Middle frontal gyrus (tissue), 1 donor: ENCODE measurements around the gene GRK6.

Experiments
- DNase-seq: peaks from one replicate; pipeline ENCODE4 v3.0.0-alpha.2; 2015; ENCODE audit warnings: low spot score; ENCODE audit errors: extremely low spot score

Gene GRK6

DNA sequence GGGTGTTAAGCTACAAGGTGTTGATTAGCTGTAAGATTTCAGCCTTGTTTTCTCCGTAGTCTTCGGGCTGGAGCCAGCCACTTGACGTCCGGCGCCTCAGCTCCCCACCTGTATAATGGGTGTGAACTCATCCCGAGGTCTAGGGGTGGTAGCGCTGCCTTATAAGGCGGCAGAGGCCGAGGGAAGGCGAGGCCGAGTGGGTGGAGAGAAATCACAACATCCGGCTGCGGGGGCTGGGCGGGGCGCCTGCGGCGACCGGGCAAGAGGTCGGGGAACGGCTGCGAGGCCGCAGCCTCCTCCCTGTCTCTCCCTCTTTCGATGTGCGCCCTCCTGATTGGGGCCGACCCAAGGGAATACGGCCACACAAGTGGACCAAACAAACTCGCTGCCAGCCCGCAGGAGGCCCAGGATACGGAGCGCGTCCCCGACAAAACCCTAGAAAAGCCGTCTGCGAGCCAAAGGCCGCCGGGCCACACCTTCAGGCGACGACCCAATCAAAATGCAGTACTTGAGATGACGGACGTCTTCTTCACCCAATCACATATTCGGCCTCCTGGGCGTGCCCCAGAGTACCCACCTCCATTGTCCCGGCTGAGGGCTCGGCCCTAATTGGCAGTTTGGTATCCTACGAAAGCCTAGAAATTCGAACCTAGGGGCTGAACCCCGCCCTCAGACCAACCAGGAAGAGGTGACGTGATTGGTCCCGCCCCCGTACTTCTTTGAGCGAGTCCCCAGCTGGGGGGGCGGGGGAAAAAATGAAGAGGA is 493 bp upstream of the GRK6 start:
- DNase-seq = peak; percentile 99

DNA sequence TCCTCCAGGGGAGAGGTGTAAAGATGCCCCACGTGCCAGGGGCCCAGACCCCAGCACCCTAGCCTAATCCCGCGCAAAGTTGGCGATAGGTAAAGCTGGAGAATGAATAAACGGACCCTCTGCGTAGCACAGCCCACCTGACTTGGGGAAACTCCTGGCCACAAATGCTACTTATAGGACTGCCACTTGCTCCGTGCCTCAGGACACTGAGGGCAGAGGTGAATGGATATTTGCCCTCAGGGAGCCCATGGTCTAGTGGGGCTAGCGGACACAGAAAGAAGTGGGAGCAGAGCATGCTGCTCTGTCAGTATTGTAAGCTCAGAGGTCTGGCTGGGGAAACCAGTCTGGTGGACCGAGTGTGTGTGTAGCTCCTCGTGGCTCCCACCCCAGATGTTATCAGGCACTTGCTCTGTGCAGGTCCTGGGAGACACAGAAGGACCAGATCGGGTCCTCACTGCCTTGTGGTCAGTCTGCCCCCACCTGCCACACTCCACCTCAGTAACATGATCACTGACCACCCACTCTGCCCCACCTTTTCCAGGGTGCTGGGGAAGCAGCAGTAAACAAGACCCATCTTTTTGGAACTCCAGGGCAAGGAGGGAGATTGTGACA is 841 bp downstream of the GRK6 start:
- DNase-seq = no peak

DNA sequence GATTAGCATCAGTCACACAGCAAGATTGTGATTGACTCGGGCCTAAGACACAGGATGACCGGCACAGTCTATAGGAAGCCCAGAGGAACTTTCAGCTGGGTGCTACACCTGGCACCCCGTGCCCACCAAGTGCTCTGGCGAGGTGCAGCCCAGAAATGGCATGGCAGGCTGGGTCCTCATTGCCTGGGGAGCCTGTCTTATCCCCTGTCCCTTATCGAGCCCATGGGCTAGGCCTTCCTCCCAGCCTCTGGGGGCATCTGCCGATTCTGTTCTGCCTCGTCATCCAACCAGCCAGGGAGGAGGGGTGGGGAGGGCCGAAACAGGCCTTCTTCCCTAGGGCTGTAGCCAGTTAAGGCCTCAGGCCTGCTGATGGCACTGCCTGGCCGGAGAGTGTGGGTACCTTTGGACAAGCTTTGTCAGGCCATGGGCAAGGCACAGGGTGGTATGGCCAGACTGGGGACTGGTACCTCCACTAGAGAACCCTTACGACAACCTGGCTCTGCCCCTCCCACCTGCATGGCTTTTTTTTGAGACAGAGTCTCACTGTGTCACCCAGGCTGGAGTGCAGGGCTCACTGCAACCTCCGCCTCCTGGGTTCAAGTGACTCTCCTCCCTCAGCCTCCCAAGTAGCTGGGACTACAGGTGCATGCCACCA is 1.6 kb downstream of the GRK6 start:
- DNase-seq = no peak

DNA sequence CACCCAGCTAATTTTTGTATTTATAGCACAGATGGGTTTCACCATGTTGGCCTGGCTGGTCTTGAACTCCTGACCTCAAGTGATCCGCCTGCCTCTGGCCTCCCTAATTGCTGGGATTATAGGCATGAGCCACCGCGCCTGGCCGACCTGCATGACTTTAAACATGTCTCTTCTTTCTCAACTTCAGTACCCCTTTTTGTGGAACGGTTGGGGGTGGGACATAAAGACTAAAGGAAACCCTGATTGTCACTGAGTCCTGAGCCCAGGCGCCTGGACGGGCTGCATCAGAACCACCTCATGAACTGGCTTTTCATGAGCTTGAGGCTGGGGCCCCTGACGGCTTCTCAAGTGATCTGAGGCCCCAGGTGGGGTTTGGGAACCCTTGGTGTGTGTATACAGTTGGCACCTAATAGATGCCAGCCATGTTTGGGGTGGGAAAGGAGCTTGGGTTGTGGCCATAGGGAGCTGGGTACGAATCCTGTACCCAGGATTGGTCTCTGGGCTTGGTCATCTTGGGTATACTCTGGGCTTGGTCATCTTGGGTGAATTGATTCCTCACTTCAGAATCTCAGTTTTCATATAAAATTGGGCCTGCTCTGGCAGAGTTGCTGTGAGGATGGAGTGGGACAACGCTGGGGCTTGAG is 2.2 kb downstream of the GRK6 start:
- DNase-seq = no peak

DNA sequence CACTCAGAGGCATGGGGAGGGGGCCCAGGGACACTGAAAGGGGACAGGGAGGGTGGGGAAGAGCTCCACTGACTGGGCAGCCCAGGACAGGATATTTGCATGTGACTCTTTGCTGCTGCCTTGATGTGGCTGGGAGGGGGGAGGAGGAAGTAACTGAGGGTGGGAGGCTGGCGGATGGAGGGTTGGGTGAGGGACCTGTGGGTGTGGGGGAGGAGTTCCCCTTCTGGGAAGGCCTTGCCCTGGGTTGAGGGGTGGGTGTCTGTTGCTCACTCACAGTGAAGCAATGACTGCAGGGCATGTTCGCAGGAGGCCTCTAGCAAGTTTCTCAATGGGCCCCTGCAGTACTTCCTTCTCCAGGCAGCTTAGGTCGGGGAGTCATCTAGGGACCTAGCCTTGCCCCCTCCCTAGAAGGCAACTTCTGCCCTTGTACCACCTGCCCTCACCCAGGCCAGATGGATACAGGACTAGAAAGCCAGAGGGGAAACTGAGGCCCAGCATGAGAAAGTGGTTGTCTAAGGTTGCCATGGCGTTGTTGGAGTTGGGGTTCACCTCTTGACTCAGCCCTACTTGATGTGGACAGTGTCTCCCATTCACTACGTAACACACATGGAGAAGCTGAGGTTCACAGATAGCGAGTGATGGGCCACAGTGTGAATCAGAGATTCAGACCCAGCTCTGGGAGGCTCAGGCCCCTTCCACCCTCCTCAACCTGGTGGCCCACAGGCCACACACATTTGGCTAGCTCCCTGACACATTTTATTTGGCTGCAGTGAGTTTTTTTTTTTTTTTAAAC is 3.0 kb downstream of the GRK6 start:
- DNase-seq = no peak

DNA sequence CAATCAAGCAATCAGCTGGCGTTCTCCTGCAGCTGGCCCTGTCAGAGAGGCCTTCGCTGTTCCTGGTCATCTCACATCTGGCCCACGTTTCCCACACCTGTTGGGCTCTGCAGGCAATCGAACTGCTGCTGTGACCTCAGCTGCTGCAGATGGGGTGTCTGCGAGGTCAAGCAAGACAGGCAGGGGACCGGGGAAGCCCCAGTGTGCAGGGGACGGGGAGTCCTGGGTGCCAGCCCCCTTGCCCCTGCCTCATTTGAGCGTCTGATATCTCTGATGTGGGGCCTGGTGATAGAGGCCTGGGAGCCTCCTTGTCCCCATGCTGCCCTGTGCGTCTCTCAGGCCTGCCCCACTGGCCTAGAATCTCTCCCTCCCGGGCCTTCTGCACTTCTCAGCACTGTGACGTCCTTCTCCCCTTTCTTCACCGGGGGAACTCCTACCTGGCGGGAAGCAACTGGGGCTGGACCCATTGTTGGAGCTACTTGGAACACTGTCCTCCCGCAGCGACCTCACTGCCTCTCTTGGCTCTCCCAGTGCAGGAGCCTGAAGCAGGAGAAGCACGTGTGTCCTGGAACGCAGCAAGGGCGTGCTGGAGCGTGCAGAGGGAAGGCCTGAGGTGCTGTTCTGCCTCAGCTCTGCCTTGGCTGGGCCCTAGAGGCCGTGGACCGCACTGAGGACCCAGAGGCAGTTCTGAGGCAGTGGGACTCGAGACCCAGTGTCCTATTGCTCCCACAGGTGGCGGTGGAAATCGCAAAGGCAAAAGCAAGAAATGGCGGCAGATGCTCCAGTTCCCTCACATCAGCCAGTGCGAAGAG is 3.9 kb downstream of the GRK6 start:
- no peak for DNase-seq

DNA sequence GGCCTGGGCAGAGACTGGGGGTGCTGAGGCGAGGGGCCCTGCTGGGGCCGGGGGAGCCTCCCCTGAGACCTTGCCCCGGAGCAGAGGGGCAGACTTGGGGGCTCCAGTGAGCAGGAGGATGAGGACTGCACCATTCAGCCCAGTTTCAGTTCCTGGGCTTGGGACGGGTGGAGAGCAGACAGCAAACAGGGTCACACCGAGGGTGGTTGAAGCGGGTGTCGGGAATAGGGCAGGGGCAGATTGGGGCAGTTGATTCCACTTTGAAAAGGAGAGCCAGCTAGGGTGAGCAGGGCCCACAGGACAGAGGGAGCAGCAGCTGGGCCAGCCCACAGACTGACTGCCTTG is 4.5 kb downstream of the GRK6 start:
- no peak for DNase-seq

DNA sequence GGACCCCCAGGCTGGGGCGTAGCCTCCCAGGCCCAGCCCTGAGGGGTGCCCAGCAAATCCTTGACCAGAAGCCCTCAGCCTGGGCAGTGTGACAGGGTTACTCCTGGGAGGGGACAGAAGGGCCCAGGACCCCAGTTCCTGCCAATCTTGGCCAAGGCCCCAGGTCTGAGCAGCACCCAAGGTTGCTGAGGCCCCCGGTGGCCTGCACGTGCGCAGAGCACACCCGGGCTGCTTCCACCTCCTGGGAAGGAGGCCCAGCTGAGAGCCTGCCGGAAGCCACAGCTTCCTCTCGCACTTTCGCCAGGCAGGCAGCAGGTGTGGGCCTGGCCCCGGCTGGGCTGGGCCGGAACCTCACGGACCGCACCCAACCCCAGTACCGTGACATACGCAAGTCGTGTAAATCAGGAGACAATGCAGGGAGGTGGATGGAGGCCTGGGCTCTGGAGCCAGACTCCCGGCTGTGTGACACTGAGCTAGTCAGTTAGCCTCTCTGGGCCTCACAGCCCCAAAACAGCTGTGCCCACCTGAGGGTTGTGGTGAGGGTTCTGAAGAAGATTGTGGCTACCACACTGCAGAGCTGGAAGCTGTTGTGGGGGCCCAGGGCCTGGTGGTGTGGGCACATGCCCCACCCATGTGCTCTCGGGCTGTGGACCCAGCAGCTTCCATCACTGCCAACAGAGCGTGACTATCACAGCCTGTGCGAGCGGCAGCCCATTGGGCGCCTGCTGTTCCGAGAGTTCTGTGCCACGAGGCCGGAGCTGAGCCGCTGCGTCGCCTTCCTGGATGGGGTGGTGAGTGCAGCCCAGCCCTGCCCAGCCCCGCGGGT is 5.1 kb downstream of the GRK6 start:
- DNase-seq = no peak

DNA sequence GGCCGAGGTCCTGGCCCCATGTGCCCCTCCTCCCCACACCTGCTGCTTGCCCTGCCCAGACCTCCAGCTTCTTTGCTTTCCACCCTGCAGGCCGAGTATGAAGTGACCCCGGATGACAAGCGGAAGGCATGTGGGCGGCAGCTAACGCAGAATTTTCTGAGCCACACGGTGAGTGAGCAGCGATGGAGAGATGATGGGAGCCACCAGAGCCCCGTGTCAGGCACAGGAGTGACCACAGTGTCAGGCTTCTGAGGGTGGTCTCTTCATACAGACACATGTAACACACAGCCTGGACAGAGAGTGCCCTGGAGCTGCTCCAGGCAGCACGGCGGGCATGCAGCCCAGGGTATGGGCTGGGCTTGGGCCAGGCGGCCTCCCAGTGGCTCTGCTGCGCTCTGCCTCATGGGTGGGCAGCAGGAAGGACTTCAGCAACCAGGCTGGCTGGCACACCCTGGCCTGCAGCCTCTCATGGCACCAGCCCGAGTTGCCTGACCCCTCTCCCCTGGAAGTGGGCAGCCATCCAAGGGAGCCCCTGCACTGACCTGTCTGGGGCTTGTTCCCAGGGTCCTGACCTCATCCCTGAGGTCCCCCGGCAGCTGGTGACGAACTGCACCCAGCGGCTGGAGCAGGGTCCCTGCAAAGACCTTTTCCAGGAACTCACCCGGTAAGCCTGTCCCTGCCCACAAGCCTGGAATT is 5.8 kb downstream of the GRK6 start:
- DNase-seq = no peak

DNA sequence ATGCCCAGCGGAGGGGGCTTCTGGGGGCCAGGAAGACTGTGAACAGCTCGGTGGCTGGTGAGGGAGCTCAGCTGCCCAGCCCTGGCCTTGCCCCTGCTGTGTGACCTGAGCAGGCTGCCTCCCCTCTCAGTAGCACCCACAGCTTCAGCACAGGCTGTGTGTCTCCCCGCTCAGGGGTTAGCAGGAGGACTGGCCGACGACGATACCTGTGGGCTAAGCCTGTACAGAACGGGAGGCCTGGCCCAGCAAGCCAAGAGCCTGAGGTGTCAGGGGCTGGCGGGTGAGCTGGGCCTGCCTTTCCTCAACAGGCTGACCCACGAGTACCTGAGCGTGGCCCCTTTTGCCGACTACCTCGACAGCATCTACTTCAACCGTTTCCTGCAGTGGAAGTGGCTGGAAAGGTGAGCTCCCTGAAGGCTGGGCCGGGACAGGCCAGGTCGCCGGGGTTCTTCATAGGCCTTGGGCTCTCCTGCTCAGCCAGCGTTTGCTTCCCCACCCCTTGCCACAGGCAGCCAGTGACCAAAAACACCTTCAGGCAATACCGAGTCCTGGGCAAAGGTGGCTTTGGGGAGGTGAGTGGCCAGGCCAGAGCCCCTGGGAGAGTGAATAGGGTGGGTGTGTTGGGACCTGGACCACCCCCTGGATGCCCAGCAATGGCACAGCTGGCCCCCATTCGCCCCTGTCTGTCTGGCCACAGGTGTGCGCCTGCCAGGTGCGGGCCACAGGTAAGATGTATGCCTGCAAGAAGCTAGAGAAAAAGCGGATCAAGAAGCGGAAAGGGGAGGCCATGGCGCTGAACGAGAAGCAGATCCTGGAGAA is 6.6 kb downstream of the GRK6 start:
- DNase-seq = no peak

DNA sequence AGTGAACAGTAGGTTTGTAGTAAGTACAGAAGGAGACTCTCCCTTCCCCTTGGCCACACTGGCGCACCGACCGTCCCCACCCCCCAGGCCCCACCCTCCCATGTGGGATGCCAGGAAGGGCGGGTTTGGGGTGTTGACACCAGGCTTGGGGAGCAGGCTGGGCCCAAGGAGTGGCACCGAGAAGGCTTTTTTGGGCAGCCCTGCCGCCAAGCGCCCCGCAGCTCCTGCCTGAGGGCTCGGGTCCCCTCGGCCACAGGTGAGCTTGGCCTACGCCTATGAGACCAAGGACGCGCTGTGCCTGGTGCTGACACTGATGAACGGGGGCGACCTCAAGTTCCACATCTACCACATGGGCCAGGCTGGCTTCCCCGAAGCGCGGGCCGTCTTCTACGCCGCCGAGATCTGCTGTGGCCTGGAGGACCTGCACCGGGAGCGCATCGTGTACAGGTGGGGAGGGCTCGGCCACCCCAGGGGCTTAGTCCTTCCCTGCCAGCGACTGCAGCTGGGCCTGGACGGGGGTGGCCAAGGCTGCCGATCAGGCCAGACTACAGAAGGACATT is 7.3 kb downstream of the GRK6 start:
- no peak for DNase-seq

DNA sequence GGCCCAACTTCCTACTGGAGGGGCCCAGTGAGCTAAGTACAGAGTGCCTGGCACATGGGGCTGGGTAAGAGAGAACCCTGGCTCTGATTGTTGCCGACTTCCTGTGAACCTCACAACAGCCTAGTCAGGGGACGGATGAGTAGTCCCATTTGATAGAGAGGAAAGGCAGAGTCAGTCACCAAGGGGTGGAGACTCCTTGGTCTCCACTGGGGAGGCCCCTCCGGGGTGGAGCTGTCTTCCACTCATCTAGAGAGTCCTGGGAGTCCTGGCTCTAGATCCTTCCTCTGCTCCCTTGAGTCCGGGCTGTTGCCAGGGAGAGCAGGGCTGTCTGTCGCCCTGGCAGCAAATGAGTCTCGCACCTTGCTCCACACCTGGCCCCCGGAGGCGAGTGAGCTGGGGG is 8.0 kb downstream of the GRK6 start:
- DNase-seq = no peak

DNA sequence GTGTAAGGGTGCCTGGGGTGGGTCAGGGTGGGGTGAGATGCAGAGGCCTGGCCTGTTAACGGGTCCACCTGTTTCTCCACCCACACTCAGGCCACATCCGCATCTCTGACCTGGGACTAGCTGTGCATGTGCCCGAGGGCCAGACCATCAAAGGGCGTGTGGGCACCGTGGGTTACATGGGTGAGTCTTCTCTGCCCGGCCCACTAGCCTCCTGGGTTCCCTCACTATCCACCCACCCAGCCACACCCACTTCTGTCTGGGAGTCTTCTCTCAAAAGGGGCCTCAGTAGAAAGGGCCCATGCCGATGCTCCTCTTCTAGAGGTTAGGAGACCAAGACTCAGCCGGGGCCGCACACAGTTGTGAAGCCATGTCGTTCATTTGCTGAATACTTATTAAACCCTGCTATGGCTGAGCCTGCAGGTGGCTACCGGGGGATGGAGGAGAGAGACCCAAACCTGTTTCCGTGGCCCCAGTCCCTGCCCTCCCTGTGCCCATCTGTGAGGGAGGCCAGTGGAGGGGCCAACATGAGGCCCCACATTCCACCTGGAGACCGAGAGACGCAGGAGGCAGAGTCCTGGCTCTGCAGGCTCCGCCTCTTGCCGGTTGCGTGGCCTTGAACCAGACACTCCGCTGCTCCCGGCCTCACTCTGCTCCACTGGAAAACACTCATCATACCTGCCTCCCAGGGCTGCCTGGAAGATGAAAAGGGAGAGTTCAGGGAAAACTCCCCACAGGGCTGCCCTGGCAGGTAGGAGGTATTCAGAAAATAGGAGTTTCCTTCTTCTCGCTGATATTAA is 8.7 kb downstream of the GRK6 start:
- no peak for DNase-seq

DNA sequence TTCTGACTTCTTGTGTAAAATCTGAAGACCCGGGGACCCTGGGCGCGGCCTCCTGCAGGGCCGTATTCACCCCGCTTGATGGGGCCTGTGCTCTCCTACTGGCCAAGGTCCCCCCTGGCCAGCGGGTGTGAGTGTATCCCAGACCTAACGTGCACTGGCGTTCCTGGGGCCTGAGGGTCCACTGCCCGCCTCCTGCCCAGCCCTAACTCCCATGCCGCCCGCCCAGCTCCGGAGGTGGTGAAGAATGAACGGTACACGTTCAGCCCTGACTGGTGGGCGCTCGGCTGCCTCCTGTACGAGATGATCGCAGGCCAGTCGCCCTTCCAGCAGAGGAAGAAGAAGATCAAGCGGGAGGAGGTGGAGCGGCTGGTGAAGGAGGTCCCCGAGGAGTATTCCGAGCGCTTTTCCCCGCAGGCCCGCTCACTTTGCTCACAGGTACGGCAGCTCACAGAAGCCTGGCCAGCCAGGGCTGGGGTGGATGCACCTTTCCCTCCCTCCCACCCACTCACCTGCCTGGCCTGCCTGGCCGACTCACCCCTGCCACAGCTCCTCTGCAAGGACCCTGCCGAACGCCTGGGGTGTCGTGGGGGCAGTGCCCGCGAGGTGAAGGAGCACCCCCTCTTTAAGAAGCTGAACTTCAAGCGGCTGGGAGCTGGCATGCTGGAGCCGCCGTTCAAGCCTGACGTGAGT is 9.5 kb downstream of the GRK6 start:
- no peak for DNase-seq

DNA sequence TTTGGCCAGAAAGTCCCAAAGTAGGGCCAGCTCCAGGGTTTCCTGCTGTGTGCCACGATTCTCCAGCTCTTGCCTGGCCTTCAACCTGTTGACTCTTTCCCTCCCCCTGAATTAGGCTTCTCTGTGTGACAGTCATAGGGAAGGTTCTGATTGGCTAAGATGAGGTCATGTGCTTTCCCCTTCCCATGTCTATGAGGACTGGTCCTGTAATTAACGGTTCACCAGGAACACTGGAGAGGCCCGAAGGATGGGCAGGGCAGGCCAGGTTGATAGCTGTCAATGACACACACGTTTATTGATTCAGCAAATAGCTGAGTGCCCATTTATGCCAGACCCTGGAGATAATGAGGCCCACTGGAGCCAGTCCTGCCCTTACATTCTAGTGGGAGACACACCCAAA is 11.1 kb downstream of the GRK6 start:
- DNase-seq = no peak

DNA sequence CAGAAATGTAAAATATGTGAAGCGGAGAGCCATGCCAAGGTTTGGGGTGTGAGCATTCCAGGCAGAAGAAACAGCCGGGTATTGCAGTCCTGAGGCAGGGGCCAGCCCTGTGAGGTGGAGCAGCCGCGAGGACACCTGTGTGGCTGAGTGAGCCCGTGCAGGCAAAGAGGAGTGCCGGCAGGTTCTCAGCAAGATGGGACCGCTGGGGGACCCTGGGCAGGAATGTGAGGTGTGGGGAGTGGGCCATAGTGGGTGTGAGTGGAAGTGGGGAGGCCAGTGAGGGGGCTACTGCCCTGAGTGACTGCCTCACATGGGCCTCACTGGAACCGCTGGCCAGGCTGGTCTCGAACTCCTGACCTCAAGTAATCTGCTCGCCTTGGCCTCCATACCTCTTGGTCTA is 12.0 kb downstream of the GRK6 start:
- no peak for DNase-seq
